NCI-H1694 treated with DMSO at 0.1 percent for 48 hours (cell line): ENCODE results near the gene RUVBL2.
A peak's percentile ranks its signal among the peaks of the same experiment; 100 is the strongest.

Source experiments
- DNase-seq: peaks from one replicate; lab custom pipeline; 2025; lab: John Stamatoyannopoulos, UW

The RUVBL2 gene

DNA sequence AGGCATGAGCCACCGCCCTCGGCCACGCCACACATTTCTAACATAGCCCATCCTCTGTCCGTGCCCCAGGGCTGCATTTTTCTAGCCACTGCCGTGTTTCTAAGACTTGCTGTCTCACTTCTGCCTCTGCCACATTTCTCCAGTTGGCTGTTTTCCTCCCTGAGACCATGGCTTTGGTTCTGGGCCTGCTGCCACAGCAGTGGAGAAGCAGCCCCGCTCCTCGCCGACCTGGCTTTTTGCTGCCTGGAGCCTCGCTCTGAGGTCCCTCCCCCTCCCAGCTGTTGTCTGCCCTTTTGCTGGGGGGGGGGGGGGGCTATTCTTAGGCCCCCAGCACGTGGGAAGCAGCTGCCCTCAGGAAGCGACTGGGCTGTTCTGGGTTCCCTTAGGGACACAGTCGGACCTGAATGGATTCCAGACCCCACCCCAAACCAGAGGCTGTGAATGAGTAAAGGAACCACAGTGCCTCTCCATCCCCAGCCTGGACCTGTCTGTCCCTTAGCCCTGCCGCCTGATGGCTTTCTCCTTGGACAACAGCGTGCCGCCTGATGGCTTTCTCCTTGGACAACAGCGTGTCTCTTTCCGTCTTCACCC is 3.9 kb upstream of the RUVBL2 start:
- no peak for DNase-seq

DNA sequence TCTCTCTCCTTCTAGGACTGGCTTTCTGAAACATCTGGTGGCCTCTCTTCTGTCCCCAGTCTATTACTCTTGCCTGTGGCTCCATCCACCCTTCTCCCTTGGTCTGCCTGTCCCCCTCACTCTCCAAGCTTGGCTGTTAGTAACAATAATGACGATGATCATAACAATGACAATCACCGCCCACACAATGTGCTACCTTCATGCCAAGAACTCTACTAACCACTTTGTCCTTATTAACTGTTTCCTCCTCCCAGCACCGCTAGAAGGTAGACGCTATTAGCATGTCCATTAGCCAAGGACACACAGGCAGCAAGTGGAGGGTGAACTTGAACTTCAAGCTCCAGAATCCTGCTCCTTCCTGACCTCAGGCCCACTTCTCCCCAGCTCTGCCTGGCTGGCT is 3.3 kb upstream of the RUVBL2 start:
- DNase-seq: no peak

DNA sequence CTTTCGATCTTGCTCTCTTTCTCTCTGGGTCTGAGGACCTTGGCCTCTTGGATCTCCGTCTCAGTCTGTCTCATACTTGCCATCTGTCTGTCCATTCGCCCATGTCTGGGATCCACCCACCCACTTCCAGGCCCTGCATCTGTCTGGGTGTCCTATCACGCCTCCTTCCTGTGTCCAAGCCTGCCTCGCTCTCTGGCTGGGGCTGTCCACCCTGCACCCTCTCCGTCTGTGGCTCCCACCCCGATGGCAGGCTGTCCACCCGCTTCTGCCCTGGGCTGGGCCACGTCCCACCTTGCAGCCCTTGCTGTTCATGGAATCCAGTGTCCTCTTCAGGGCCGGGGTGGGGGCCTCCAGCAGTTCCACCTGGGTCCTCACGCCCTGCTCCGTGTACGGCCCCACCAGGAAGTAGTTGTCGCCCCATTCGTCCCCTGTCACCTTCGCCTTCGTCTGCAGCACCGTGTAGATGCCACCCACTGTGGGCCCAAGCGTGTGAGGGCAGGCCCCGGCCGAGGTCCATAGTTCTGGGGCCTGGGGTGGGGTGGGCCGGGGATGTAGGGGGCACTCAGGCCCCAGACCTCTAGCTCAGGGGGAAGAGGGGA is 2.6 kb upstream of the RUVBL2 start:
- DNase-seq: no peak

DNA sequence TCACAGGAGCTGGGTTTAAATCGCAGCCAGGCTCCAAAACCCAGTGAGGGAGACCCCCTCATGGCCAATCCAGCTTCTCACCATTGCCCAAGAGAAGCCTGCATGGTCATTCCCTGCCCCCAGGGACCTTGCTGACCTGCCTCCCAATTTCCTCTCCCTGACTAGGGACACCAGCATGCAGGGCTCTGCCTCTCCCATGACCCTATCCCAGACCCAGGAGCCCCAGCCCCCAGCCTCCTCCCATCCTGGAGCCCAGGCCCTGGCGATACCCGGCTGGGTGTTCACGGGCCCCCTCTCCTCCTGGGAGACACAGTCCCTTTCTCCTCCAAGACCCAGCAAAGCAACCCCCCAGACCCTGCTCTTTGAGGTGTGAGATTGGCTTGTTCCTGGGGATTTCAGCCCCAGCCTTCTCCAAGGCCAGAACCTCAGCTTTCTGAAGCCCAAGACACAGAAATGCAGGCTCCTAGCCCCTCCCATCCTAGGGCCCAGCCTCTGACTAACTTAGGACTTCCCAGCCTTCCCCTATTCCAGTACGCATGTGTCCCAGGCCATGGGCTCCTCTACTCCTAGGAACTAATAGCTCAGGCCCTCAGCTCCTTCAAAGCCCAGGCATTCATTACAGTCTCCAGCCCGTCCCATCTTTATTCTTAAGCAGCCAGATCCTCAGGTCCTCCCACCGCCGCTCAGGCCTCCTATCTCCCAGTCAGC is 1.7 kb upstream of the RUVBL2 start:
- no peak for DNase-seq

DNA sequence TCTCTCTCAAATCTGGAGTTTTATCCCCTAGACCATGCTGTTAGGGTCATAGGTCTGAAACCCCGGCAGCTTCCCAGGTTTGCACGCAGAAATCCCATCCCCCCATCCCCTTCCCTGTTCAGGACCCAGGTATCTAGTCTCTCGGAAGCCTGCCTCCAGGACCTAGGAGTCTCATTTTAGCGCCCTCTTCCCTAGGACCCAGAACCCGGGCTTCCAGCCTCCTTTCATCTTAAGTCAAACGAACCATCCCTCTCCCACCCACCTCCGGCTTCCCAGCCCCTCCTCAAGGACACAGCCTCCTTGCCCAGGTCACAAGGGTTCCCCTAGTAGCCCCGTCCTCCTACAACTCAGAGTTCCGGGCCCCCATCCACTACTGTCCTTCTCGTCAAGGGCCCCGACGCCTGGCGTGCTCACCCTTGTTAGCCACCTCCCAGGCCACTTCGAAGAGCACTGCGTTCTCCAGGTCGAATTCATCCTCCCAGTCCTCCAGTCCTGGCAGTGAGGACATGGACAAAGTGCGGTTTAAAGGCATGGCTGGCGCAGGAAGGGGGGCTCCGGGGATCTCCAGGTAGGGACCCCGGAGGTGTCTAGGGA is 1.0 kb upstream of the RUVBL2 start:
- no peak for DNase-seq

DNA sequence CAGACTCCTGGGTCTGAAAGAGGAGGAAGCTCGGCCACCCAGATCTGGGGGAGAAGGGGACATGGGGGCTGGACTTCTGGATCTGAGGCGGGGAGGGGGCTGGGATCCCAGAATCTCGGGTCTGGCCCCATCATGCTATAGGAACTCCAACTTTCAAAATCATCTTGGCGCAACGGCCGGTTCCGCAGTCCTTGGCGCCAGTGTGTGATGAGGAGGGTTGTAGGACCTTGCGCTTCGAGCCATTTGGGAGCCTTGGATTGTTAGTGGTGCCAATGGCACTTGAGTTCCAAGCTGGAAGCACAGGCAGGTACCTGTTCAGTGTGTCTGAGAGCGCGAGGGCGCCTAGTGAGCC is 324 bp downstream of the RUVBL2 start:
- no peak for DNase-seq

DNA sequence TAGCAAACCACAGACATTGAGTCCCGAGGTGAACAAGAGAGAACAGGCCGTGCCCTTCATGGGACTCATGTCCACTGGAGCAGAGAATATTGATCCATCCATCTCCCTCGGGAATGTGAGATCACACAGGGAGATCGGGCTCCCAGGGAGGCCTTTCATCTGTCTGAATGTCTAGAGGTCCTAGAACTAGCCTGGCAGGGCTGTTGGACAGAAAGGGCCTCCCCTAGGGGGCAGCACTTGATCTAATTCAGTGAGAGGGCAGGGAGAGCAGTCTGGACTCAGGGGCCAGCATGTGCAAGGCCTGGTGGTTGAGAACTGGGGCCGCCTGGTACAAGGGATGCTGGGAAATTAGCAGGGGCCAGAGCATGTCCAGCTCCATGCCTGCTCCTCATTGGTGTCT is 4.3 kb downstream of the RUVBL2 start:
- peak; percentile 32 for DNase-seq

DNA sequence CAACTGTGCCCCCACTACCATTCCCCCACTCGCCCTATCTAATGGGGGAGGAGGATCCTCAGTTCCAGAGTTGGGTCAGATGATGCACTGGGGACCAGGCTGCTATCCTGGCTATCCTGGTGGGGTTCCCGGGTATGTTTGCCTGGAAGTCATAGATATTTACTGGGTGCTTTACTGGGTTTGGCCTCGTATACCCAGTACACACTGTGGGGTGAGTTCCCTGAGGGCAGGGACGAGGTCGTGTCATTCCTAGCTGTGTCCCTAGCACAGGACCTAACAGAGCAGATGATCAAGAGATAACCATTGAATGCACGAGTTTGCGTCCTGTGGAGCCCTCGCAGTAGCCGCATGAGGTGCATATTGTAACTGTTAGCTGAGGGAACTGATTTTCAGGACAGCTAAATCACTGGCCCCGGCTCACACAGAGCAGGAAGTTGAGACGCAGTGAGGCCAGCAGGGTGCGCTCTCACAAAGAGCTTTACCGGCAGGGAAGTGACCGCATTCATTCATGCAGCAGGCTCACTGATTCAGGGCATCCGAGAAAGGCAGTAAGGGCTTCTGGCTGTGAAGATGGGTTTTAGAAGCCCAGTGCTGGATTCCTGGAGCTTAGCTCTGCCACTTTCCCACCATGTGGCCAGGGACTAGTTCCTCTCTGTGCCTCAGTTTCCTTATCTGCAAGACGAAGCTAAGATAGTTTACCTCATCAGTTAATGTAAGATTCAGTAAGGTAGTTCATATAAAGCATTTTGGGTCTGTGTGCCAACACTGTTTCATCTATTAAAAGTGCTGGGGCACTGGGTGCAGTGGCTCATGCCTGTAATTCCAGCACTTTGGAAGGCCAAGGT is 6.0 kb downstream of the RUVBL2 start:
- DNase-seq: peak; percentile 73

DNA sequence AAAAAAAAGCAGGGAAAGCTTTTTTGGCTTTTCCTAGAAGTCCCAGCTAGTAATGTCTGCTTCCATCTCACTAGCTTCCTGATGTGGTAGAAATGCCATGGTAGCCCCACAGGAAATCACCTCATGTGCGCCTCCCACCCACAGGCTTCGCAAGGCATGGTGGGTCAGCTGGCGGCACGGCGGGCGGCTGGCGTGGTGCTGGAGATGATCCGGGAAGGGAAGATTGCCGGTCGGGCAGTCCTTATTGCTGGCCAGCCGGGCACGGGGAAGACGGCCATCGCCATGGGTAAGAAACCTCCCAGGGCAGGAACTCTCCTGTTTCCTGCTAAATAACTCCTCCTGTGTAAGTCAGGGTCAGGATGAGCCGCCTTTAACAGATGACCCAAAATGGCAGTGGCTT is 10.4 kb downstream of the RUVBL2 start:
- no peak for DNase-seq

DNA sequence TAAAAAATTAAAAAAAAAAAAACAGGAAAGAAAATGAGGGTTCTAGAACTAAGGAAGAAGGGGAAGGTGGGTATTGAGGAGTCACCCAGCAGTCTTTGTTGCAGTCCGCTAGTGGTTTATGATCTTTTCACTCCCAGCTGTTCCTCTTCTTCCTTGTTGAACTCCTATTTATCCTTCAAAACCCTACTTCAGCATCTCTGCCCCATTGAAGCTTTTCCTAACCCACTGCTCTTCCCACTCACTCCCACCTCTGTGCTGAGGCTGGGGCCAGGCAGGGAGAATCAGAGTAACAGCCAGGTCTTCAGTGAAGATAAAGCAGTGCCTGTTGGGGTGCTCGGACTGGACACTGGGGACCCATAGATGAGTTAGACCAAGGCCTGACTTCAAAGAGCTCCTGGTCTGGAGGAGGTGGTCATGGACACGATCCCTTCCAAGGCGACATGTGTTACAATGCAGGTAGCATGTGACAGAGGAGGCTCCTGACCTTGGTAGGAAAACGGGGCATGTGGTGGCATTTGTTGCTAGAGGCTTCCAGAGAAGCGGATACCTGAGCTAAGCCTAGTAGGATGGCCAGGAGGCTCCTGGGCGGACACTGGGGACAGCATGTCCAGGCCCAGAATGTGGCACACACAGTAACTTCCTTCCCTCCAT is 11.4 kb downstream of the RUVBL2 start:
- no peak for DNase-seq

DNA sequence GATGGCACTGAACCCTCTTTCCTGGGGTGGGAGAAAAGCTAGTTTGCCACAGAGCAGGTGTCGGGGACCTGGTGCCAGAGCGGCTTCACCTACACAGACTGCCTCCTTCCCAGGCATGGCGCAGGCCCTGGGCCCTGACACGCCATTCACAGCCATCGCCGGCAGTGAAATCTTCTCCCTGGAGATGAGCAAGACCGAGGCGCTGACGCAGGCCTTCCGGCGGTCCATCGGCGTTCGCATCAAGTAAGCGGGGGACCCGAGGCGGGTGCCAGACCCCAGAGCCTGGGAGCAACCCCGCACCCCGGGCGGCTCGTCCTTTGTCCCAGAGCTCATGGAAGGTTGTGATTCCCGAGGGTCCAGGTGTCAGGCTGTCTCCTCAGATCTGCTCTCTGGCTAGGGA is 13.2 kb downstream of the RUVBL2 start:
- DNase-seq: no peak

DNA sequence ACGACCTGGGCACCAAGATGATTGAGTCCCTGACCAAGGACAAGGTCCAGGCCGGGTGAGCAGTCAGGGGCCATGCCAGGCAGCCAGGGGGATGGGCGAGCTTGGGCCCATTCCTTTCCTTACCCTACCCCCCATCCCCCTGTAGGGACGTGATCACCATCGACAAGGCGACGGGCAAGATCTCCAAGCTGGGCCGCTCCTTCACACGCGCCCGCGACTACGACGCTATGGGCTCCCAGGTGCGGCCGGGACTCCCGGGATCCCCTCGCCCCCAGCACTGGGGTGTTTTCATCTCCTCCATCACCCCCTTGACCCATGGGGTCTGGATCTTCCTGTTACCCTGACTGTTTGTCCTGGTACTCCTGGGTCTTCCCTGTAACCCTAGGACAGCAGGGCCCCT is 16.1 kb downstream of the RUVBL2 start:
- no peak for DNase-seq

DNA sequence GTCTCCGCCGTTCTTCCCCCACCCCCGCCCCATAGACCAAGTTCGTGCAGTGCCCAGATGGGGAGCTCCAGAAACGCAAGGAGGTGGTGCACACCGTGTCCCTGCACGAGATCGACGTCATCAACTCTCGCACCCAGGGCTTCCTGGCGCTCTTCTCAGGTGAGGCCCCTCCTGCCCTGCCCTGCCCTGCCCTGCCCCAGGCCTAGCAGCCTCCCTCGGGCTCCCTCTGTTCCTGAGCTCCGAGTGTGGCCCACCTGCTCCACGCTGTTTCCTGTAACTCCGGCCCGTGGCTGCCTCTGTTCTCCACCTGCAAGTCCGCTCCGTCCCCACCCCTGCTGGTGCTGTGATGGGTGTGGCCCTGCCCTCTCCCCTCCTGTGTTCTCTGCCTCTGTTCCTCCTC is 16.8 kb downstream of the RUVBL2 start:
- DNase-seq: no peak

DNA sequence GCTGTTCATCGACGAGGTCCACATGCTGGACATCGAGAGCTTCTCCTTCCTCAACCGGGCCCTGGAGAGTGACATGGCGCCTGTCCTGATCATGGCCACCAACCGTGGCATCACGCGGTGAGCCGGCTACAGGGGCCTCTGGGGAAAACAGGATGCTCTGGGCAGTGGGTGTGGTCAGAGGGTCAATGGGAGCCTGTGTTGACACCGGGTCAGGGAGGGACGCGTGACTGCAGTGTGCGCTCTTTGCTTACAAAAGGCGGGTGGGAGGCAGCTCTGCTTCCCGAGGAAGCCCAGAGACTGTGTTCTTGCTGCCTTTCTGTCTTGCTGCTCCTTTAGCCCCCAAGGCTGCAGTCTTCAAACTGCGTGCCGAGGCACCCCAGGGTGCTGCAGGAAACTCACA is 17.5 kb downstream of the RUVBL2 start:
- DNase-seq: no peak

DNA sequence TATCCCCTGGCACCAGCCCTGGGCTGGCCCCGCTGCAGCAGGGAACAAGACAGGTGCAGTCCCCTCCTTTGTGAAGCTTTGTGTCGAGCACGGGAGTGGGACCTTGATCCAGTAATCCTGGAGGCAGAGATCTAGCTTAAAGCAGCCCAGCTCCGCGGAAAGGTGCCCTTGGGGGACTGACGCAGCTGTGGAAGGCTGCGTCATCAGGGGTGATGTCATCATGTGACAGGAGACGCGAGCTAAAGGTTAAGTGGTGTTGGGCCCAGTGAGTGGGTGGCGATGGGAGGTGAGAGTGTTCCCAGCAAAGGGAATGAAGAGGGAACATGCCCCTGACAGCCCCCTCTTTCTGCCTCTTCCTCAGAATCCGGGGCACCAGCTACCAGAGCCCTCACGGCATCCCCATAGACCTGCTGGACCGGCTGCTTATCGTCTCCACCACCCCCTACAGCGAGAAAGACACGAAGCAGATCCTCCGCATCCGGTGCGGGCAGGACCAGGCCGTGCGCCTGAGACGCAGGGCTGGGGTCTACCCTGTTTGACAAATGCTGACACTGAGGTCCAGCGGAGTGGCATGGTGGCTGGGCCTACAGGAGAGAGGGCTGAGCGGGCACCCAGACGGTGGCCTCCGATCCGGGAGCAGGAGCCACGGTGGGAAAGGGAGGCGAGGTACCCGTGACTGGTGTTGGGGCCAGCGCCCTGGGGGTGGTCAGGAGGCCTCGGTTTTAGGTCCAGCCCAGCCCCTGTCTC is 20.6 kb downstream of the RUVBL2 start:
- DNase-seq: no peak

DNA sequence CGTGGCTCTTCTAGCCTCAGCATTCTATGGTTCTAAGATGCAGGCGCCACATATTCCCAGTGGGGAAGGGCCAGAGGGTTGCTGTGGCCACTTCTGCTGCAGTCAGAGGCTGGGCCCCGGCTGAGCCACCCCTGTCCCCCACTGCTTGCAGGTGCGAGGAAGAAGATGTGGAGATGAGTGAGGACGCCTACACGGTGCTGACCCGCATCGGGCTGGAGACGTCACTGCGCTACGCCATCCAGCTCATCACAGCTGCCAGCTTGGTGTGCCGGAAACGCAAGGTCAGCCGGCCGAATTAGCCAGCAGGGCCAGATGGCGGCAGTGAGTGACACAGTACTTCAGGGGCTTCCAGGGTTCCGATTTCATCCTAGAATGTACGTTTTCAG is 21.2 kb downstream of the RUVBL2 start:
- DNase-seq: no peak

DNA sequence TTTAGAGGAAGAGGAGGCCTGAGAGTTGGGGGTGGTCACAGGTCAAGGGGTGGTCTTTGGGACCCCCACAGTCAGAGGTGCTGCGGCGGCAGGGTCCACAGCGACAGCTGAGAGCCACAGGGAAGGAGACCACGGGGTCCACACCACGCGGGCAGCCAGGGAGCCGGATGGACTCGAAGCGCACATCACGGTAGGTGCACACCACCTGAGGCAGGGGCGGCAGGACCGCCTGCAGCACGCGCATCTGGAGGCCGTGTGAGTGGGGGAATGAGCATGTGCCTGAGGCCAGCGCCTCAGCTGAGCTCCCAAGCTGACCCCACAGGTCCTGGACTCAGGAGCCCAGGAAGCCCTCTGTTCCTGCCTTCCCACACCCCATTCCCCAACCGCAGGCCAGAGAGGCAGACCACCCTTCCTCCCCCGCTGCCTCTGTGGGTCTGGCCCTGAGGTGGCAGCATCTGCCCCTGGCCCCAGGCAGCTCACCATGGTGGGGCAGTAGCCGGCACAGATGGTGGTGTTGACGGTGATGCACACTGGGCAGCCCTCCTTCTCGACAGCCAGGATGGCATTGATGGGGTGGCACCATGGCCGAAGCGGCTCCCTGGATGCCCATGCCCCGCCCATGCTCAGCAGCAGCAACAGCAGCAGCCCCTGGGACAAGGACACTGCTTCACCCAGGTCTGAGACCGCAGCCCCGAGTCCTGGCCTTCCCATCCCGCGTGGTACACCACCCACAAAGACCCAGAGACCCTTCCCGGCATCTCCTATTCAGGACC is 22.6 kb downstream of the RUVBL2 start:
- DNase-seq: no peak

DNA sequence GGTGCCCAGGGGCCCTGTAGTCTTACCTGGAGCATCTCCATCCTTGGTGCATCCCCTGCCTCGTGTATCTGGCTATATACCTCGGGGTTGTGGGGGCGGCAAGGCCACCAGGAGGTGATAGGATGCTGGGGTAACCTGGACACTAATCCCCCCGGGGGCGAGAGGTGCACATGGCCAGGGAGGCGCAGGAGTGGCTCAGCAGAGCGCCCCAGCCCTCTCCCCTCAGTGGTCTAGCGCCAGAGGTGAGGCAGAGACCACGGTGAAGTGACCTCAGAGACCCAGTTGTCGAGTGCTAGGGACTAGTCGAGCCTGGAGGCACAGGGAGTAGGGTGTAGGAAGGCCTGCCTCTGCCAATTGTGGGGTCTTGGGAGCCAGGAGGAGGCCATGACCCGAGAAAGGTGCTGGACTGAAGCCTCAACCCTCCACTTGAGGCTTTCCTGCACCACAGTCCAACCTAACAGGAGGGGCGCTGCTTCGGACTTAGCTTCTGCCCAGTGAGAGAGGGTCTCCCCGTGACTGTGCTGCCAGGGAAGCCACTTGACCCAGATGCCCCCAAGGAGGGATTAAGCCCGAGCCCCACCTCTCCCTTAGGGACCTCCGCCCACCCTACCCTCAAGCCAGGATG is 23.5 kb downstream of the RUVBL2 start, which contains the start of gene LHB:
LHB (minus strand) TSS at position 51 of the 625 bp plus-strand sequence; CDS start at position 41, 10 bp downstream.
- no peak for DNase-seq

DNA sequence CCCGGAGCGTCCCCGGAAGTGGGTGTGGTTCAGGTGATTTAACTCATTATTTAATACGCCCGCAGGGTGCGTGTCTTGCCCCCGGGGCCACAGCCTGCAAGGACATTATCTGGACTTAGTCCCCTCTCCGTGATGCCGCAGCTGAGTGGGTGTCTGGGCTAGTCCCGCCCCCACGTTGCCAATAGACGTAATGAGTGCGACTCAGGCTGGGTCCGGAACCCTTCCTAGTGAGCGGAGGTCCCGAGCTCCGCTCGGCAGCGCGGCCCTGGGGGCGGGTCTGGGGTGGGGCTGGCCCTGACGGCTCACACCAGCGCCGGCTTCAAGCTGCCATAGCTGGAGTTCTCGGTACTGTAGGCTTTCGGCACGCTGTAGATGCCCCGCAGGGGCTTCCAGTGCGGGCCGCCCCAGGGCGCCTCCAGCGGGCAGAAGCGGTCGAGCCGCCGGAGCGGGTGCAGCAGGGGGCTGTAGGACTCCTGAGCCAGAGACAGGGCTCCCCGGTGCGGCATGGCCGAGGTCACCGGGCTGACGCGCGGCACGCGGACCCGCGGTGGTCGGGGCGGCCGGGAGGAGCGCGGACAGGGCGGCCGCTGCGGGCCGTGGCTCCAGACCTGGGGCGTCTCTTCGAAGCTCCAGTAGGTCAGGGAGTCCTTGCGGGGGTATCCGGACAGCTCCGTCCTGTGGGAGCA is 24.1 kb downstream of the RUVBL2 start:
- DNase-seq: peak; percentile 59
